Stimulated activated CD4-positive, alpha-beta T cell treated with anti-CD3 and anti-CD28 coated beads, Interleukin-4, amount 100 ng/mL, for 4 hours (primary cell): ENCODE results near the gene E2F7.
A peak's percentile ranks its signal among the peaks of the same experiment; 100 is the strongest.
"Not testable (repeated sequence)": the region's sequence is repeated elsewhere in the genome, so short reads cannot be mapped to it uniquely, and the experiment has no call there.

Experiments
- DNase-seq, 2 experiments: peaks; one replicate each; pipeline ENCODE4 v3.0.0-alpha.2; 2020

The E2F7 gene, protein sequence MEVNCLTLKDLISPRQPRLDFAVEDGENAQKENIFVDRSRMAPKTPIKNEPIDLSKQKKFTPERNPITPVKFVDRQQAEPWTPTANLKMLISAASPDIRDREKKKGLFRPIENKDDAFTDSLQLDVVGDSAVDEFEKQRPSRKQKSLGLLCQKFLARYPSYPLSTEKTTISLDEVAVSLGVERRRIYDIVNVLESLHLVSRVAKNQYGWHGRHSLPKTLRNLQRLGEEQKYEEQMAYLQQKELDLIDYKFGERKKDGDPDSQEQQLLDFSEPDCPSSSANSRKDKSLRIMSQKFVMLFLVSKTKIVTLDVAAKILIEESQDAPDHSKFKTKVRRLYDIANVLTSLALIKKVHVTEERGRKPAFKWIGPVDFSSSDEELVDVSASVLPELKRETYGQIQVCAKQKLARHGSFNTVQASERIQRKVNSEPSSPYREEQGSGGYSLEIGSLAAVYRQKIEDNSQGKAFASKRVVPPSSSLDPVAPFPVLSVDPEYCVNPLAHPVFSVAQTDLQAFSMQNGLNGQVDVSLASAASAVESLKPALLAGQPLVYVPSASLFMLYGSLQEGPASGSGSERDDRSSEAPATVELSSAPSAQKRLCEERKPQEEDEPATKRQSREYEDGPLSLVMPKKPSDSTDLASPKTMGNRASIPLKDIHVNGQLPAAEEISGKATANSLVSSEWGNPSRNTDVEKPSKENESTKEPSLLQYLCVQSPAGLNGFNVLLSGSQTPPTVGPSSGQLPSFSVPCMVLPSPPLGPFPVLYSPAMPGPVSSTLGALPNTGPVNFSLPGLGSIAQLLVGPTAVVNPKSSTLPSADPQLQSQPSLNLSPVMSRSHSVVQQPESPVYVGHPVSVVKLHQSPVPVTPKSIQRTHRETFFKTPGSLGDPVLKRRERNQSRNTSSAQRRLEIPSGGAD

DNA sequence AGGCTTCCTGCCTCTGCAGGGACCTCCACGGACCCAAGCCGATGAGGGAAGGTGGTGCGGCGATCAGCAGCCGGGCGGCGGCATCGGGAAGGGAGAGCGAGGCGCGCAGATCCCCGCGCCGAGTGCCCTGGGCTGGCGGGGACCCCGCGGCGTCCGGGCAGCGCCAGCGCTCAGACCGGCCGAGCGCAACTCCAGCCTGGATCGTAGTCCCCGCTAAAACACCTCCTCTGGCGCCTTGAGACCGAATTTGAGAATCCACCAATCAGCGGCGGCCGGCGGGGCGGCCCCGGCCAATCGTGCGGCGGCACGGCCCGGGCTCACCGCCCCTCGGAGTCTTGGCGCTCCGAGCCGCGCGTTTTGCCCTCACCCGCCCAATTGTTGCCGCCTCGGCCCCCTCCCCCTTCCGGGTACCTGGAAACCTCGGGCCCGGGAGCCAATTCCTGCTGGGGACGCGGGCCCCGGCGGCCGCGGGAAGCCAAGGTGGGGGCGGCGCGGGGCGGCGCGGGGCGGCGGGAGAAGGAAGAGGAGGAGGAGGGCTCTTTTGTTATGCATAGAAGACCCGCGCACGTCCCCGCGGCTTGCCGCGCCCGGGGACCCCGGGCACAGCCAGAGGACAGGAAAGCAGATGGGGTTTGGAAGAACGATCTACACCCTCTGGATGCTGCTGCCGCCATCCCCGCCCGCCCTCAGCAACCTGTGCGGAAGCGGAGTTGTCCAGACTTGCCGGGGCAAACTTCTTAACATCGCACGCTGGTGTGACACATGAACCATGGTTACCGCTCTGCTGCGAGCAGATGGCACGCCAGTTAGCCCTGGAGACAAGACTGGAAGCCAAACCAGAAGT, at the start of gene E2F7:
Gene E2F7, minus strand, starts transcription at position 209 of the 844 bp plus-strand sequence. CDS start 934 bp downstream, outside the sequence.
- DNase-seq = peak; percentile 75 to 84

DNA sequence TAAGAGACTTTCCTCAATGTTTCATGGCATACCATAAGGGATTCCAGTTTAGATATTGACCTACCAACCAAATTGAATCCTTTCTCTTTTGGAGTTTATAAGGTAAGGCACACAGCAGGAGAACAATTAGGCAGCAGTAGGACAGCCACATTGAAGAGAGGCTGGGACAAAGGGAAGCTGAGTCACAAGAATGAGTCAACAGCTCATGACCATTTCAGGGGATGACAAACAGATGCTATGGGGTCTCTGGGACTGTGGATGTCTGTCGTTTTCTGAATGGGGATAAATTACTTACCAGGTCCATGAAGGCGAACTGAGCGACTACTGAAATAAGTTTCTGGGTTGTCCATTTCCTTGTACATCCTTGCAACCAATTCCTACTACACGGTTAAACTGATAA, 48.6 kb upstream of the E2F7 start:
- DNase-seq = no peak

DNA sequence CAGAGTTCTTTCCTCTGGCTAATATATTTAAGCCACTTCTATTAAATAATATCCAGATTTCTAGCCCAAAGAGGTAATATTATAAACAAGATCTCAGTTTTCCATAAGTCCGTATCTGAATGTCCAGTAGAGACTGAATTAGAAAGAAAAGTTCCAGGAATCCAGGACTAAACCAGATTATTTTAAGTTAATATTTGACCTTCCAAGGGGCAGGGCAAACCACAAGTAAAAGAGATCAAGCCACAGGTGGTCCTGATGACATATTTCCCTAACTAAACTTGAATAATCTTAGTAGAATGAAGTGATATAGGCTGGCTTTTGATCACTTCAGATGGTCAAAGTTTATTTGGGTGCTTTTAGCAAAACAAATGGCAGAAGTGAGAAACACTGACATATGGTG, 43.3 kb upstream of the E2F7 start:
- DNase-seq = no peak

DNA sequence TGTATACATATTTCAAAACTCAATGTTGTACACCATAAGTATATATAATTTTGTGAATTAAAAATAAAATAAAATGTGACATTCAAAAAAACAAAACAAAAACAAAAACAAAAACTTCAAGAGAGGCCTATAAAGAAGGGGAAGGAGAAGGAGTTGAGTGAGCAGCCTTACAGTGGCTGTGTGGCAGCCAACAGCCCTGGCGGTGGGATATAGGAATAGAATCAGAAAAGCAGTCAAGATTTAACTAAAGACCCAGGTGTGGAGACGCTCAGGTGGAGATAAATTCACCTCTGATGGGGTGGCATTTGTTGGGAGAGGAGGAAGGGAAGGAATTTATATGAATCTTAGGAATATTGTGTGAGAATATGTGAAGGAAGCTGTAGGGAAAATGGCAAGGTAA, 41.8 kb upstream of the E2F7 start:
- no peak for DNase-seq

DNA sequence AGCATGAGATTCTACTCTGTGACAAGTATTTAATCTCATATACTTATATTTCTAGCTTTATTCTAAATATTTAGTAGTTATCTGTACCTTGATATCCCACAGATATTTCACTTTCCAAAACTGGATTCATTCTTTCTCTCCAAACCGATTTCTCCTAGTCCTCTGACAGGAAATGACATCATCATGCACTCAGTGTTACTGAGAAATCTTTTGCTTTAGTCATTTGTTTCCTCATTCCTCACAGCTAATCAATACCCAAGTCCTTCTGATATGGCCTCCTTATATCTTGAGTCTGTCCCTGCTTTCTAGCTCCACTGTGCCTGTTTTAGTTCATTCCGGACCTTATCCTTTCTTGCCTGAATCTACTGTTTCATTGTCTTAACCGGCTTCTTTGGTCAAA, 39.4 kb upstream of the E2F7 start:
- DNase-seq = no peak

DNA sequence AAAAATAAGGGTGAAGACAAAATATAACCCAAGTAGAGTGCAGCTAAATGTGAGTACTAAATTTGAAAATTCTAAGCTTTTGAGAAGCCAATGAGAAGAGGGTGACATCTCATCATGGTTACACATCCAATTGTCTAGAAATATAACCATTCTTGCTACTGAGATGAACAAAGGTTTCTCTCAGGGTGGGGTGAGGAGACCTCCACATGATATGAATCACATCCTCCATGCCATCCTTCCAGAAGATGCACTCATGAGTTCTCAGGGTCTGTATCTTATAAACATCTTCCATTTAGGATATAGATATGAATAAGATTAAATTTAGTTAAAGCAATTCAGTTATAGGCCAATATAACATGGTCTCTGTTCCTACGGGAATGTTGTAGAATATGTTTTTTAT, 38.9 kb upstream of the E2F7 start:
- no peak for DNase-seq

DNA sequence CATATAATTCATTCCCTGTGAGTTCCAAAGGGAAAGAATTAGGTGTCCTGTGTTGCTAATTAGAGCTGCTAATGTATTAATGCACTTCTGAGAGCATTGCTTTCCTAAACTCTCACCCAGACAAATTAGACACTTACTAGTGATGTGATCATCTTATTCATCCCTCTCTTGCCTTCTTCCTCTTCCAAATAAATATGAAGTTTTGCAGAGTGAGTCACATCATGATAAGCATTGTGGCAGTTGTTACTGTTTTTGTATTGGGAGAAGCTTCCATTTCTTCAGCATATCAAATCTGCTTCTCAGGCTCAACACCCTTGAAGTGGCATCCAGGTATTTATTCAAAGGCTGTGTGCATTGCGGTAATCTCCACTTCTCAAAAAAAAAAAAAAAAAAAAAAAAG, 37.3 kb upstream of the E2F7 start:
- no peak for DNase-seq

DNA sequence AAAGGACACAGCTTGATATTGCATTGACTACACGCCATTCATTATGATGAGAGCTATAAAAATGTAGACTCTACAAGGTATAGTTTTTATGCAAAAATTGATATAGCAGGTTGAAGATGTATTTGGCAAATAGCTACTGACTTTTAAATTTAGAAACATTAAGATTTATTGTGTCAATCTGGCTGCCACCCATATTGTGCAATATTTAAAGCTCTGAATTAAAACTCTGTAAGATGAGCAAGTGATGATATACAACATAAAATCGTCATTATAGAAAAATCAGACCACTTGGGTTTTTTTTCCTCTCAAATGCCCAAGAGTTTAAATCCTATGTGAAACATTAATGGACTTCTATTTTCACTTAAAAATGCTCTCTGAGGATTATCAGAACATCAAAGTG, 36.8 kb upstream of the E2F7 start:
- DNase-seq = no peak

DNA sequence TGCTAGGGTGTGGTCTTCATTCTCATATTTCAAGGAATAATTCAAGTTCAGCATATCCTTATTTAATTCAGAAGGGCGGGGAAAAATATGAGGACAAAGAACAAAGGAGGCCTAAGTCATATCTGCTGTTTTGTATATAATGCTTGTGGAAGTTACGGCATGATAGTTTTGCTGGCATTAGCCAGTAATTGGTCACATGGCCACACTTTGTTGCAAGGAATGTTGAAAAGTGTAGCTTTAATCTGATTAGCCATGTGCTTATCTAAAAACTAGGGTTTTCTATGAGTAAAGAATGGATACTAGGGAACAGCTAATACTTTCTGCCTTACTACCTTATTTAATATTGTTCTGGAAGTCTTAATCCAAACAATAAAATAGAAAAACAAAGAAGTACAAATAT, 34.4 kb upstream of the E2F7 start:
- no peak for DNase-seq

DNA sequence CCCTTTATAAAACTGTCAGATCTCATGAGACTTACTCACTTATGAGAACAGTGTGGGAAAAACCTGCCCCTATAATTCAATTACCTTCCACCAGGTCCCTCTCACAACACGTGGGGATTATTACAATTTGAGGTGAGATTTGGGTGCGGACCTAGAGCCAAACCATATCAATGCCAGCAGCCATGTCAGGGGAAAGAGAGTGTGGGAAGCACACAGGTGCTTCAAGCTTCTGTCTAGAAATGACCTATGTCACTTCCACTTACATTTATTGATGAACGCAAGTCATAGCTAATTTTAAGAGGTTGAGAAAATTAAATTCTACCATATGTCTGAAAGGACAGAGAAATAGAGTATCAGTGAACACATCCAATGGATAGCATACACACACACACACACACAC, 32.5 kb upstream of the E2F7 start:
- no peak for DNase-seq

DNA sequence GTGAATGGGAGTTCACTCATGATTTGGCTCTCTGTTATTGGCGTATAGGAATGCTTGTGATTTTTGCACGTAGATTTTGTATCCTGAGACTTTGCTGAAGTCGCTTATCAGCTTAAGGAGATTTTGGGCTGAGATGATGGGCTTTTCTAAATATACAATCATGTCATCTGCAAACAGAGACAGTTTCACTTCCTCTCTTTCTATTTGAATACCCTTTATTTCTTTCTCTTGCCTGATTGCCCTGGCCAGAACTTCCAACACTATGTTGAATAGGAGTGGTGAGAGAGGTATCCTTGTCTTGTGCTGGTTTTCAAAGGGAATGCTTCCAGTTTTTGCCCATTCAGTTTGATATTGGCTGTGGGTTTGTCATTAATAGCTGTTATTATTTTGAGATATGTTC, 26.9 kb upstream of the E2F7 start:
- DNase-seq = not testable (repeated sequence)

DNA sequence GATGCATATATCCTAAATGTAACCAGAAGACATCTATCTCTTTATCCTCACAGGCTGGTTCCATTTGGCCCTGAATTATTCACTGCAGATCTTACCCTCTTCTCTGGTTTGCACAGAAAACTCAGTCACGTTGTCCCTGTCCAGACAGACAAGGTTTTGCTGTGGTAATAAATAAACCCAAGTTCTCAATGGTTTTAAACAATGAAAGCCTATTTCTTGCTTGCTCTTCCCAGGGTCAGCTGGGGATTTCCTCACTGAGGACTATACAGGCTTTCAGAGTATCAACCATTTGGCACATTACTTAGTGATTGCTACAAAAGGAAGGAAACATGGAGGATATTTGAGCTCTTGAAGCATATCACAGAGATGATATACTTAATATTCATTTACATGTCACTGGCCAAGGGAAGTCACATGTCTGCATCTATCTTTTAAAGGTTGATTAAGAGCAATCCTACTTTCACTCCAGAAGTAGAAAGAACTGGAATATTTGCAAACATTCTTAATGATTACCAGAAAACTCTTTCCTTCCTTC, 24.4 kb upstream of the E2F7 start:
- DNase-seq = no peak

DNA sequence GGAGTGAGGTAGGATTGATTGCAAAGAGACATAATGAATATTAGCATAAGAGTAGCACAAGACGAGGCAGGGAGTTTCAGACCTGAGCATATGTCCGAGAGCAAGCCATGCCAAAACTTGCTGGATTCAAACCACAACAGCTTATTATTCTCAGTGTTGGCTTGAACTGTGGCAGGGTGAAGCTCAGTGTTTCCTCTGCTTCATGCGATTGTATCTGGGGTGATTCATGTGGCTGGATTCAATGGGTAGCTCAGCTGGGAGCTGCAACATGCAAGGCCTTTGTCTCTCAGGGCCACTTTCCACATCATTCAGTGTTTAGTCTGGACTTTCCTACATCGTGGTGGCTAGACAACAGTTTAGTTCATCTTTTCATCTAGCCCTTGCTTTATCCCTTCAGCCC, 22.1 kb upstream of the E2F7 start:
- no peak for DNase-seq

DNA sequence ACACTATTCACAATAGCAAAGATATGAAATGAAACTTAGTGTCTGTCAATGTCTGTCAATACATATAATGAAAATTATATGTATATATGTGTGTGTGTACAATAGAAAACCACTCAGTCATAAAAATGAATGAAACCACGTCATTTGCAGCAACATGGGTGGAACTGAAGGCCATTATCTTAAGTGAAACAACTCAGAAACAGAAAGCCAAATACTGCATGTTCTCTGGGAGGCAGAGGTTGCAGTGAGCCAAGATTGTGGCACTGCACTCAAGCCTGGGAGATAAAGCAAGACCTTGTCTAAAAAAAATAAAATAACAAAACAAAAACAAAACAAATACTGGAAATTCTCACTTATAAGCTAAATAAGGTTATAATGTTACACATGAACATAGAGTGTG, 16.7 kb upstream of the E2F7 start:
- no peak for DNase-seq

DNA sequence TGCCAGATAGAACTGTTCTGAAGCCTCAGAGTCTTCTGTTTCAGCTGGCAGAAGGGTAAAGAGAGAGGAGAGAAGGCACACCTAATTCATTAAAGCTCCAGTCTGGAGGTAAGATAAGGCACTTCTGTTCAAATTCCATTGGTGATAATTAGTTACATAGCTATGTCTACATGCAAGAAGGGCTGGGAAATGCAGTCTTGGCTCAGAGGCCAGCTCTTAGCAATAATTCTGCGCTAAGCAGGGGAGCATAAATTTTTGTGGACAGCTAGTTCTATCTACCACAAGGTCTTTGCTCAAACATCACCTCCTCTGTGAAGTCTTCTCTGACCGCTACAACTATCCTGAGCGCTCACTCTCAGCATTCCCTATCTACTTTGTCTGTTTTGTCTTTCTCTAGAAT, 14.3 kb upstream of the E2F7 start:
- DNase-seq = no peak

DNA sequence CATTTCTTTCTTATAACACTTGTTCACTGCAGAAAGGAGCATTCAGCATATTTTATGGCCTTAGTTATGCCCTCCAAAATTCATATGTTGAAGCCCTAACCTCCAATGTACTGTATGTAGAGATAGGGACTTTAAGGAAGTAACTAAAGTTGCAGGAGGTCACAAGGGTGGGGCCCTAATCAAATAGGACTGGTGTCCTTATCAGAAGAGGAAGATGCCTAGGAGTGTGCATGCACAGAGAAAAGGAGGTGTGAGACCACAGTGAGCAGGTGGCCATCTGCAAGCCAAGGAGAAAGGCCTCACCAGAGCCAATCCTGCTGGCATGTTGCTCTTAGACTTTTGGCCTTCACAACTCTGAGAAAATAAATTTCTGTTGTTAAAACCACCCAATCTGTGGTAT, 12.9 kb upstream of the E2F7 start:
- DNase-seq = no peak

DNA sequence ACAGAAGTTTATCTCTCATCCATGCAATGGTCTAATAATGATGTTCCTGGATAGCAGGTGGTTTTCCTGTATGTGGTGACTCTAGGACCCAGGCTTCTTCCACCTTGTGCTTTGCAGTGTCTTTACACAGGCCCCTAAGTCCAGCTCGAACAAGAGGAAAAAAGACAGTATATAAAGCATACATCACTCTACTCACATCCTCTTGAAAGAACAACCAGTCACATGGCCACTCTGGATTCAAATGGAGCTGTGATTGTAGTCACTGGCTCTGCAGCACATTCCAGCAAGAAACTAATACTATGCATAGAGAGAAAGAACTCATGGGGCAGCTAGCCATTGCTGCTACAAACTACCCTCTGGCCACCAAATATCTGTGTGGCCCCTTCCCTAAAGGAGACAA, 11.5 kb upstream of the E2F7 start:
- no peak for DNase-seq

DNA sequence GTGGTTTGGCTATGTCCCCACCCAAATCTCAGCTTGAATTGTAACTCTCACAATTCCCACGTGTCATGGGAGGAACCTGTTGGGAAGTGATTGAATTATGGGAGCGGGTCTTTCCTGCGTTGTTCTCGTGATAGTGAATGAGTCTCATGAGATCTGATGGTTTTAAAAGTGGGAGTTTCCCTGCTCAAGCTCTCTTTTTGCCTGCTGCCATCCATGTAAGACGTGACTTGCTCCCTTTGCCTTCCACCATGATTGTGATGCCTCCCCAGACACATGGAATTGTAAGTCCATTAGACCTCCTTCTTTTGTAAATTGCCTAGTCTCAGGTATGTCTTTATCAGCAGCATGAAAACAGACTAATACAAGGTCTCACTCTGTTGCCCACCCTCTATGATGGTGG, 8.5 kb upstream of the E2F7 start:
- not testable (repeated sequence) for DNase-seq

DNA sequence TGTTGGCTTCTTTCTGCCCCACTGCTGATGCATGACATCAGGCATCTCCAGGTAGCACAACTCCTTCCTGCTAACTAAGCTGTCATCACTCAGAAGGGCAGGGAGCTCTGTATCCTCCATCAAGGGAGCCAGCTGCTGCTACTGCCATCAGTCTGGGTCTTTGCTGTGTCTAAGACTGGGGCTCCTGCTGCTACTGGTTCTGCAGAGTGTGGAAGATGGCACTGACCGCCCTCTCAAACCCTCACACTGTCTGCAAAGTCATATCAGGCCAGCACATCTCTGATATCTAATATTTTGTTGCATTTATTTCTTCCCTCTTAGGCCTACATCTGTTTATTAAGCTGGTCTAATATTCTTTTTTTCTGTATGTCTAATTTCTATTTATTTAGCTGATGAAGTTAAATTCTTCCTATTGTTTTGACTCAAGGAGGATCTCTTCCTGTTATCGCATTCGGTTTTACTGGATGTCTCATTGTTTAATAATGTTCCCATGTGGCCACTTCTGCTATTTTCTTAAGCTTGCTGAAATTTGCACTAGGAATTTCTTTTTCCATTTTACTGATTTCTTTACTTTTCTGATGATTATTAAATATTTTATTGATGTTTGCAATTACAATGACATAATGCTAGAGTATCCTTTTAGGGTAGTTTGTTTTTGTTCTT, 7.6 kb upstream of the E2F7 start:
- no peak for DNase-seq

DNA sequence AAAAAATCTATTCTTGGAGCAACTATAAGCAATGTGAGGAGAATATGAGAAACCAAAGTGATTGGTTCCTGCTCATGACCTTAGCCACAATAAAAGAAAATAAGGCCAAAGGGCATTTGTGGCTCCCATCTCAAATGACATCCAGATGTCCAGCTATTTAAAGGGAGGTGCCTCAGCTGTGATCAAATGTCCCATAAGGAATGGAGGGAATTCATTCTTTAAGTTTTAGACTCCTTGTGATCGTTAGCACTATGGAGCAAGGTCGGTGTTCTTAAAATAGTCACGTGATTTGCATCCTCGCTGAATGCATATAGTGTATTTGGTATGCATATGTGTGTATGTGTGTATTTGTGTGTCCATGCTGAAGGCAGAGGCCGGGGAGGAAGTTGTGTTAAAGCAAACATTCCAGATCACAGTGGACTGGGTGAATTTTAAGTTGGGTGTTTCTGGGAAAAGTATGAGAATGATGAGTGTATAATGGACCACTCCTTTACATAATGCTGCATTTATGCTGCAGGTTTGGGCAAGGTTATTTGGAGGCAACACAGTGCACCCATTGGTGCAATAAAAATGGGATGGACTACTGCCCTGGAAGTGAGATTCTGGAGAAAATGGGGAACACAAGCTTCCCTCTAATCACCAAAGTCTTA, 5.6 kb upstream of the E2F7 start:
- no peak for DNase-seq

DNA sequence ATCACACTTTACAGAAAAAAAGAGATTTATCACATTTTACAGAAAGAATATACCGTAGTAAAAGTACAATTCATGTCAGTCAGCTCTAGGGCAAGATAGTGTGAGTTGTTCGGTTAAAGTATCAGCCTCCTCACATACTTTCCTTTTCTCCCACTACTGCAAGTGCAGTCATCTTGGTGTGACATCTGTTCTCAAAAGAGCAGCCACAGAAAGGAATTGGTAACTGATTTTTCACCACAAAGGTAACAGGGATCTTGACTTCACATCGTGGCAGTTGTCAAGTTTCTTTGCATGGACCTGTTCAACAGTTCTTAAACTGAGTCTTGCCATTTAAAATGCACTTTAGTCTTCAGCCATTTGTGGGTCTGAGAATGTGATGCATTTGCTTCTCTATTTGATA, 5.0 kb upstream of the E2F7 start:
- no peak for DNase-seq

DNA sequence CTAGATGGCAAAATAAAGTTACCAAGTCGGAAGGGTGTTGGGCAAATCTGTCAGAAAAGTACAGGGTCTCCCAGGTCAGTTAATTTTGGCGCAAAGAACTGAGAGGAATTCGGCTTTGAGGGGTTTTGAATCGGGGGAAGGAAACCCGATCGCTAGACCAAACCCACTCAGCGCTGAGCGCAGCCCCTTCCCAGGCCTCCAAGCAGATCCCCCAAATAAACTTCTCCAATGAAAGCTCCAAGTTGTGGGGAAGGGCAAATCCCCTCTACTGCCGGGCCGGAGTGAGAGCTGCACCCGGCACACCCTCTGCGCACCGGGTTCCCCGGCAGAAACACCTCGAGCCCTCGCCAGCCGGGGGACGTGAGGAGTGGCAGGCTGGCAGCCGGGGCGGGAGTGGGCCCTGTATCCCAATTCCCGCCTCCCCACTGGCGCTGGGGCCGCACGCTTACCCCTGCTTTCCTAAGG, 441 bp downstream of the E2F7 start:
- DNase-seq = no peak
